PC-9 (cell line): ENCODE results near the gene CYP4F8. TPM values are rescaled to one million over a fixed set of nuclear protein-coding genes. Genes with fewer than 3 reads are reported as not detected.

Source experiments
- Bru-seq: library from RNA; stranded (reverse); fragments of 400-500 nt; gene quantifications from one replicate; lab custom pipeline; 2021; lab: Mats Ljungman, UMichigan
- BruChase-seq, 2 experiments: library from RNA; stranded (reverse); fragments of 400-500 nt; gene quantifications; one replicate each; lab custom pipeline; 2021; lab: Mats Ljungman, UMichigan
- BruUV-seq: library from RNA; stranded (reverse); fragments of 400-500 nt; replicated peaks from 2 replicates; lab custom pipeline; 2021; lab: Mats Ljungman, UMichigan
- CTCF ChIA-PET: fragments of 300-600 bp; sonication (Branson Sonifier 250); formaldehyde crosslinking; loops from one replicate; lab custom pipeline; 2022; ENCODE audit warnings: antibody characterized with exemption; lab: Charles Lee
- POLR2A ChIA-PET: fragments of 300-600 bp; sonication (Branson Sonifier 250); formaldehyde crosslinking; loops from one replicate; lab custom pipeline; 2022; ENCODE audit warnings: antibody characterized with exemption; ENCODE audit not compliant: unreplicated experiment; lab: Charles Lee
- DNase-seq, 2 experiments: peaks; one replicate each; pipeline versions ENCODE4 v3.0.0 to v3.0.0-alpha.2; 2015 to 2022; ENCODE audit warnings: mixed read lengths in 1 of 2
- H2AFZ ChIP-seq: fragments of 200-600 bp; sonication (generic); 2 replicates; pipeline ENCODE4 v1.8.1; 2017; ENCODE audit warnings: antibody characterized with exemption
- H3F3A ChIP-seq: fragments of 200-600 bp; sonication (generic); 2 replicates; pipeline ENCODE4 v1.8.1; 2017; ENCODE audit warnings: antibody characterized with exemption, mild to moderate bottlenecking, low read depth; ENCODE audit not compliant: insufficient read depth
- H3K27ac ChIP-seq: fragments of 200-600 bp; sonication (generic); 2 replicates; pipeline ENCODE4 v1.6.1; 2016; ENCODE audit warnings: mixed run types
- H3K27me3 ChIP-seq: fragments of 200-600 bp; sonication (generic); 2 replicates; pipeline ENCODE4 v1.6.1; 2016; ENCODE audit warnings: low read depth, mixed run types; ENCODE audit not compliant: insufficient read depth
- H3K36me3 ChIP-seq: fragments of 200-600 bp; sonication (generic); 2 replicates; pipeline ENCODE4 v1.6.1; 2016; ENCODE audit warnings: low read depth, mixed run types
- H3K4me1 ChIP-seq: fragments of 200-600 bp; sonication (generic); replicated peaks from 2 replicates; pipeline ENCODE4 v1.6.1; 2016; ENCODE audit warnings: mixed run types; ENCODE audit not compliant: insufficient read depth
- H3K4me2 ChIP-seq: fragments of 200-600 bp; sonication (generic); 2 replicates; pipeline ENCODE4 v1.6.1; 2017; ENCODE audit warnings: mixed run types
- H3K4me3 ChIP-seq: fragments of 200-600 bp; sonication (generic); 2 replicates; pipeline ENCODE4 v1.6.1; 2016; ENCODE audit warnings: mixed run types
- H3K79me2 ChIP-seq: fragments of 200-600 bp; sonication (generic); 2 replicates; pipeline ENCODE4 v1.6.1; 2017; ENCODE audit warnings: low read depth, mixed run types
- H3K9me2 ChIP-seq: fragments of 200-600 bp; sonication (generic); 2 replicates; pipeline ENCODE4 v1.8.1; 2017; ENCODE audit warnings: mild to moderate bottlenecking; ENCODE audit not compliant: insufficient read depth
- H3K9me3 ChIP-seq: fragments of 200-600 bp; sonication (generic); 2 replicates; pipeline ENCODE4 v1.8.1; 2016; ENCODE audit warnings: low read depth; ENCODE audit not compliant: insufficient read depth
- H4K20me1 ChIP-seq: fragments of 200-600 bp; sonication (generic); 2 replicates; pipeline ENCODE4 v1.8.1; 2017; ENCODE audit not compliant: insufficient read depth
- CTCF ChIP-seq: fragments of 200-600 bp; sonication (generic); conservative IDR thresholded peaks from 2 replicates; pipeline ENCODE4 v1.6.1; 2017; ENCODE audit warnings: mixed run types, antibody characterized with exemption, mild to moderate bottlenecking, moderate library complexity
- EZH2 ChIP-seq: fragments of 200-600 bp; sonication (generic); IDR thresholded peaks from 2 replicates; pipeline ENCODE4 v1.8.0; 2017; ENCODE audit warnings: antibody characterized with exemption, low read depth
- intact Hi-C: fragments of 100-400 bp; cut with micrococcal nuclease; formaldehyde crosslinking; loops from one replicate; pipeline ENCODE4 v1.10.0; 2022; ENCODE audit not compliant: unreplicated experiment
- long read RNA-seq: library from polyadenylated mRNA; stranded (forward); transcript quantifications from one replicate; pipeline ENCODE4 v2.0.0, GENCODE V29; 2022
- total RNA-seq: library from RNA; stranded (reverse); gene quantifications from 2 replicates; pipeline ENCODE4 v1.2.3, GENCODE V29; 2021

Gene CYP4F8
- not detected in 2 replicates for total RNA-seq
- percentile 5 among the genes with signal in this experiment for Bru-seq, nascent RNA
- BruChase-seq, experiment 1, labeled RNA remaining after a 2-hour chase: not detected
- percentile 3 among the genes with signal in this experiment for BruChase-seq, experiment 2, labeled RNA remaining after a 6-hour chase
- long read RNA-seq: 0 reads

GRCh38 chr19:15614507-15615379, at the start of gene CYP4F8:
CYP4F8 (plus strand) TSS chr19:15615218; CDS start chr19:15615617, 399 bp downstream.
- peak within 1 kb of the TSS; percentile 37 for H3K4me2 ChIP-seq
- H3K36me3 ChIP-seq: no peaks in the 10 kb centered on the region
- H3K79me2 ChIP-seq: no peaks in the 10 kb centered on the region
- intact Hi-C loops: no loop called here
- H3K27ac ChIP-seq: no peak within 1 kb of the TSS
- ChIA-PET POLR2A (interaction anchor here (0.6 kb wide), 1 partner anchor 200 kb away, joined by 5 read pairs; no protein-coding TSS in a partner anchor), CTCF (no interaction called here)
- H2AFZ ChIP-seq: no peak within 1 kb of the TSS
- peak; percentile 59 to 83 for DNase-seq
- H3K9me3 ChIP-seq: no peaks in the 10 kb centered on the region
- no peak for TF ChIP-seq EZH2
- no peak for TF ChIP-seq CTCF
- H3K4me3 ChIP-seq: no peak within 1 kb of the TSS
- H4K20me1 ChIP-seq: no peaks in the 10 kb centered on the region
- no TSS peak for BruUV-seq
- no peaks in the 10 kb centered on the region for H3K27me3 ChIP-seq
- H3K4me1 ChIP-seq: peaks cover 30% of the 10 kb centered on the region
- H3F3A ChIP-seq: peaks cover 6% of the 10 kb centered on the region; the same call in 1 of the 2 replicates
- no peaks in the 10 kb centered on the region for H3K9me2 ChIP-seq

GRCh38 chr19:15570420-15570819, 44.6 kb upstream of the CYP4F8 start:
- Histone ChIP-seq H3K79me2 (no peaks in the 10 kb centered on the region), H3K4me2 (no peak overlapping the region), H4K20me1 (no peaks in the 10 kb centered on the region), H3K9me3 (no peaks in the 10 kb centered on the region), H3F3A (no peaks in the 10 kb centered on the region), H3K27me3 (peaks cover 54% of the 10 kb centered on the region), H3K36me3 (no peaks in the 10 kb centered on the region), H3K27ac (no peak overlapping the region), H3K9me2 (no peaks in the 10 kb centered on the region), H3K4me3 (no peak overlapping the region), H2AFZ (no peak overlapping the region), H3K4me1 (no peaks in the 10 kb centered on the region)
- DNase-seq: no peak
- ChIA-PET CTCF (no interaction called here), POLR2A (no interaction called here)
- BruUV-seq: no TSS peak
- intact Hi-C loops: no loop called here
- TF ChIP-seq EZH2 (no peak), CTCF (no peak)

GRCh38 chr19:15575406-15575805, 39.6 kb upstream of the CYP4F8 start:
- Histone ChIP-seq H3K79me2 (no peaks in the 10 kb centered on the region), H3F3A (no peaks in the 10 kb centered on the region), H3K9me2 (no peaks in the 10 kb centered on the region), H3K9me3 (no peaks in the 10 kb centered on the region), H3K4me1 (no peaks in the 10 kb centered on the region), H3K4me2 (no peak overlapping the region), H3K27ac (no peak overlapping the region), H3K4me3 (no peak overlapping the region), H2AFZ (no peak overlapping the region), H3K36me3 (no peaks in the 10 kb centered on the region), H4K20me1 (no peaks in the 10 kb centered on the region), H3K27me3 (peaks cover 29% of the 10 kb centered on the region)
- intact Hi-C loops: no loop called here
- POLR2A ChIA-PET: no interaction called here
- TF ChIP-seq EZH2: no peak
- no peak for TF ChIP-seq CTCF
- no peak for DNase-seq
- no TSS peak for BruUV-seq
- CTCF ChIA-PET: no interaction called here
